RWPE2 (cell line): ENCODE data around the gene LTA.

Source experiments
- ATAC-seq: fragments of 200-7000 bp; cut with Tn5 transposase; 3 replicates; pipeline ENCODE4 v1.9.1; 2021; ENCODE audit warnings: low read depth
- DNase-seq: peaks from one replicate; pipeline ENCODE4 v3.0.0-alpha.2; 2020; ENCODE audit warnings: low spot score
- H3K27ac ChIP-seq: fragments of 450-650 bp; 2 replicates; pipeline ENCODE4 v1.5.1; 2017; ENCODE audit warnings: mild to moderate bottlenecking; ENCODE audit not compliant: poor library complexity, severe bottlenecking
- H3K27me3 ChIP-seq: fragments of 250-450 bp; sonication (Bioruptor Pico); 2 replicates; pipeline ENCODE4 v1.5.1; 2021; ENCODE audit warnings: mild to moderate bottlenecking, moderate library complexity; ENCODE audit not compliant: insufficient read depth, poor library complexity, severe bottlenecking
- H3K36me3 ChIP-seq: fragments of 250-450 bp; sonication (Bioruptor Pico); 2 replicates; pipeline ENCODE4 v1.5.1; 2020; ENCODE audit warnings: low read depth, mild to moderate bottlenecking, moderate library complexity
- H3K4me1 ChIP-seq: fragments of 250-450 bp; sonication (Bioruptor Pico); 2 replicates; pipeline ENCODE4 v1.5.1; 2021; ENCODE audit warnings: mild to moderate bottlenecking, moderate library complexity; ENCODE audit not compliant: insufficient read depth, poor library complexity, severe bottlenecking
- H3K4me3 ChIP-seq: fragments of 250-450 bp; sonication (Bioruptor Pico); 2 replicates; pipeline ENCODE4 v1.5.1; 2021; ENCODE audit warnings: mild to moderate bottlenecking, moderate library complexity; ENCODE audit not compliant: severe bottlenecking
- H3K9me3 ChIP-seq: fragments of 250-450 bp; sonication (Bioruptor Pico); 2 replicates; pipeline ENCODE4 v1.5.1; 2021; ENCODE audit warnings: mild to moderate bottlenecking, moderate library complexity; ENCODE audit not compliant: severe bottlenecking
- CTCF ChIP-seq: fragments of 450-650 bp; IDR thresholded peaks from one replicate; pipeline ENCODE4 v1.5.1; 2017; ENCODE audit warnings: mild to moderate bottlenecking, moderate library complexity; ENCODE audit not compliant: poor library complexity, severe bottlenecking

LTA gene

DNA sequence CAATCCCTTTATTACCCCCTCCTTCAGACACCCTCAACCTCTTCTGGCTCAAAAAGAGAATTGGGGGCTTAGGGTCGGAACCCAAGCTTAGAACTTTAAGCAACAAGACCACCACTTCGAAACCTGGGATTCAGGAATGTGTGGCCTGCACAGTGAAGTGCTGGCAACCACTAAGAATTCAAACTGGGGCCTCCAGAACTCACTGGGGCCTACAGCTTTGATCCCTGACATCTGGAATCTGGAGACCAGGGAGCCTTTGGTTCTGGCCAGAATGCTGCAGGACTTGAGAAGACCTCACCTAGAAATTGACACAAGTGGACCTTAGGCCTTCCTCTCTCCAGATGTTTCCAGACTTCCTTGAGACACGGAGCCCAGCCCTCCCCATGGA is 5.5 kb downstream of the LTA start:
- Histone ChIP-seq H3K27ac (peak overlapping the region; percentile 41), H3K27me3 (no peaks in the 10 kb centered on the region)

GRCh38 chr6:31578184-31579118 is 6.4 kb downstream of the LTA start:
- TF ChIP-seq CTCF = no peak
- H3K27me3 ChIP-seq = no peaks in the 10 kb centered on the region
- DNase-seq = peak; percentile 84
- H3K4me1 ChIP-seq = peaks cover 12% of the 10 kb centered on the region
- H3K27ac ChIP-seq = peak overlapping the region; percentile 41
- H3K9me3 ChIP-seq = no peaks in the 10 kb centered on the region
- no peaks in the 10 kb centered on the region for H3K36me3 ChIP-seq
- ATAC-seq = peak; percentile 78
- H3K4me3 ChIP-seq = no peak overlapping the region

More for the DNA sequence above, 5.5 kb downstream of the LTA start:
- TF ChIP-seq CTCF = no peak
- Histone ChIP-seq H3K9me3 (no peaks in the 10 kb centered on the region), H3K4me1 (peaks cover 12% of the 10 kb centered on the region), H3K36me3 (no peaks in the 10 kb centered on the region), H3K4me3 (no peak overlapping the region)
- DNase-seq (no peak), ATAC-seq (no peak)

- DNase-seq (no peak), ATAC-seq (no peak)
- no peaks in the 10 kb centered on the region for H3K27me3 ChIP-seq
- H3K36me3 ChIP-seq = no peaks in the 10 kb centered on the region
- no peak overlapping the region for H3K4me3 ChIP-seq
- no peaks in the 10 kb centered on the region for H3K9me3 ChIP-seq
- H3K27ac ChIP-seq = peak overlapping the region; percentile 41
- peaks cover 12% of the 10 kb centered on the region for H3K4me1 ChIP-seq
- TF ChIP-seq CTCF = no peak
Observed at GRCh38 chr6:31579119-31579505, 7.0 kb downstream of the LTA start.

- ATAC-seq (no peak), DNase-seq (no peak)
- no peak overlapping the region for H3K27ac ChIP-seq
- H3K4me1 ChIP-seq = peaks cover 12% of the 10 kb centered on the region
- TF ChIP-seq CTCF = no peak
- H3K4me3 ChIP-seq = no peak overlapping the region
- H3K27me3 ChIP-seq = no peaks in the 10 kb centered on the region
- H3K9me3 ChIP-seq = no peaks in the 10 kb centered on the region
- H3K36me3 ChIP-seq = no peaks in the 10 kb centered on the region
Observed at GRCh38 chr6:31579546-31580437, 7.7 kb downstream of the LTA start.
